NAMALWA (cell line): ENCODE measurements around the gene EIF5A2.
"Not testable (repeated sequence)": the region's sequence is repeated elsewhere in the genome, so short reads cannot be mapped to it uniquely, and the experiment has no call there.

Source experiments
- DNase-seq: peaks from one replicate; pipeline ENCODE4 v3.0.0-alpha.2; 2015; ENCODE audit warnings: low spot score

Gene EIF5A2

GRCh38 chr3:170896781-170897180, 11.7 kb downstream of the EIF5A2 start:
- no peak for DNase-seq

- not testable (repeated sequence) for DNase-seq
Observed at GRCh38 chr3:170896333-170896732, 12.1 kb downstream of the EIF5A2 start.

GRCh38 chr3:170893895-170894294, 14.5 kb downstream of the EIF5A2 start:
- no peak for DNase-seq

- DNase-seq: no peak
Observed at GRCh38 chr3:170889630-170890029, 18.8 kb downstream of the EIF5A2 start.

GRCh38 chr3:170889132-170889531, 19.3 kb downstream of the EIF5A2 start:
- no peak for DNase-seq

- DNase-seq: not testable (repeated sequence)
Observed at GRCh38 chr3:170884109-170884930, 24.1 kb downstream of the EIF5A2 start.

GRCh38 chr3:170878688-170879087, 29.7 kb downstream of the EIF5A2 start:
- not testable (repeated sequence) for DNase-seq

- not testable (repeated sequence) for DNase-seq
Observed at GRCh38 chr3:170877311-170877710, 31.1 kb downstream of the EIF5A2 start.

GRCh38 chr3:170876537-170876936, 31.9 kb downstream of the EIF5A2 start:
- no peak for DNase-seq

GRCh38 chr3:170869645-170870593, 38.5 kb downstream of the EIF5A2 start, which contains the start of gene RPL22L1:
RPL22L1 (minus strand) TSS chr3:170870195; CDS start chr3:170870167, 28 bp downstream.
- DNase-seq: peak; percentile 98

GRCh38 chr3:170869239-170869590, 39.2 kb downstream of the EIF5A2 start:
- peak; percentile 58 for DNase-seq

- peak; percentile 9 for DNase-seq
Observed at GRCh38 chr3:170868577-170869238, 39.7 kb downstream of the EIF5A2 start.

GRCh38 chr3:170867143-170867937, 41.1 kb downstream of the EIF5A2 start:
- peak; percentile 65 for DNase-seq

- DNase-seq: no peak
Observed at GRCh38 chr3:170866499-170866898, 41.9 kb downstream of the EIF5A2 start.

- peak; percentile 50 for DNase-seq
Observed at GRCh38 chr3:170865209-170866094, 43.0 kb downstream of the EIF5A2 start.

- peak; percentile 31 for DNase-seq
Observed at GRCh38 chr3:170864525-170865208, 43.8 kb downstream of the EIF5A2 start.

GRCh38 chr3:170863816-170864215, 44.6 kb downstream of the EIF5A2 start:
- peak; percentile 31 for DNase-seq

- DNase-seq: peak; percentile 27
Observed at GRCh38 chr3:170862618-170863374, 45.6 kb downstream of the EIF5A2 start.

GRCh38 chr3:170858599-170858998, 49.8 kb downstream of the EIF5A2 start:
- no peak for DNase-seq
